ENCODE measurements around the gene MYD88. TPM values are rescaled to one million over a fixed set of nuclear protein-coding genes. Genes with fewer than 3 reads are reported as not detected.

The MYD88 gene
- total RNA-seq, 1 donor from 2014 or later = 70.2 TPM

- Histone ChIP-seq H3K9me3 (no peaks in the 10 kb centered on the region), H3K27ac (no peak overlapping the region), H3K27me3 (no peaks in the 10 kb centered on the region), H3K4me1 (peaks cover 6% of the 10 kb centered on the region), H3K4me3 (no peak overlapping the region), H3K36me3 (no peaks in the 10 kb centered on the region)
- TF ChIP-seq CTCF (IDR thresholded peaks at IDR 0.05) = no peak
- no peak for DNase-seq
- intact Hi-C loops (cut with DNase I) = no loop called here
- ATAC-seq = no peak
These were observed 35.5 kb downstream of the MYD88 start for GRCh38 chr3:38173834-38174418.

- Histone ChIP-seq H3K27me3 (no peaks in the 10 kb centered on the region), H3K36me3 (no peaks in the 10 kb centered on the region), H3K4me3 (no peak overlapping the region), H3K4me1 (peaks cover 6% of the 10 kb centered on the region), H3K9me3 (no peaks in the 10 kb centered on the region), H3K27ac (no peak overlapping the region)
- intact Hi-C loops (cut with DNase I) = no loop called here
- no peak for TF ChIP-seq CTCF (IDR thresholded peaks at IDR 0.05)
- no peak for DNase-seq
- ATAC-seq = no peak
These were observed 38.7 kb downstream of the MYD88 start for GRCh38 chr3:38177181-38177580.

DNA sequence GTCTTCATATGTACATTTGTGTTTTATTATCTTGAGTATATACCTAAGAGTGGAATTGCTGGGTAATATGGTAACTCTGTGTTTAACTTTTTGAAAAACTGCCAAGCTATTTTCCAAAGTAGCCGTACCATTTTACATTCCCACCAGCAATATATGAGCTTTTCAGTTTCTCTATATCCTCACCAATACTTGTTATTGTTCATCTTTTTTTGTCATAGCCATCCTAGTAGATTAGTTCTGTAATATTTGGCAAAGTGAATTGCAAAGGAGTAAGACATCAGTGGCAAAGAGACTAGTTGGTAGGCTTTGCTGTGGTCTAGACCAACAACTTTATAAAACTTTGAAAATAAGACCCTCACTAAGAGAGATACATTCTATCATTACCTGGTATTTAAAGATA is 48.3 kb downstream of the MYD88 start:
- intact Hi-C loops (cut with DNase I) = no loop called here
- DNase-seq (no peak), ATAC-seq (no peak)
- Histone ChIP-seq H3K27me3 (no peaks in the 10 kb centered on the region), H3K4me3 (no peak overlapping the region), H3K36me3 (peaks cover 27% of the 10 kb centered on the region), H3K9me3 (no peaks in the 10 kb centered on the region), H3K4me1 (no peaks in the 10 kb centered on the region), H3K27ac (no peak overlapping the region)
- no peak for TF ChIP-seq CTCF (IDR thresholded peaks at IDR 0.05)

- intact Hi-C loops (cut with DNase I) = no loop called here
- Histone ChIP-seq H3K9me3 (no peaks in the 10 kb centered on the region), H3K27ac (no peak overlapping the region), H3K36me3 (peaks cover 31% of the 10 kb centered on the region), H3K4me3 (no peak overlapping the region), H3K4me1 (no peaks in the 10 kb centered on the region), H3K27me3 (no peaks in the 10 kb centered on the region)
- DNase-seq (no peak), ATAC-seq (no peak)
- no peak for TF ChIP-seq CTCF (IDR thresholded peaks at IDR 0.05)
These were observed 52.0 kb downstream of the MYD88 start for GRCh38 chr3:38190481-38190881.

Other genes starting within 250 kb of the MYD88 start
- 8.9 TPM for gene VILL, start 147.9 kb upstream of the MYD88 start, total RNA-seq
- gene PLCD1, start 109.0 kb upstream of the MYD88 start, total RNA-seq = 32.2 TPM
- gene DLEC1, start 99.5 kb upstream of the MYD88 start, total RNA-seq = 2.7 TPM
- gene ACAA1, start 1.5 kb upstream of the MYD88 start, total RNA-seq = 81.7 TPM
- 32.7 TPM for gene OXSR1, start 26.9 kb downstream of the MYD88 start, total RNA-seq
- 0.41 TPM for gene SLC22A13, start 127.2 kb downstream of the MYD88 start, total RNA-seq
- 0.20 TPM for gene SLC22A14, start 143.6 kb downstream of the MYD88 start, total RNA-seq
- 3.1 TPM for gene XYLB, start 208.1 kb downstream of the MYD88 start, total RNA-seq

Data from upper lobe of right lung (tissue), 1 donor.